ENCODE measurements around the gene EXOSC5.

GRCh38 chr19:41339936-41340335 is 57.2 kb downstream of the EXOSC5 start:
- TF ChIP-seq CTCF (IDR thresholded peaks at IDR 0.05) (no peak), POLR2A (IDR thresholded peaks at IDR 0.05) (no peak), POLR2AphosphoS5 (IDR thresholded peaks at IDR 0.05; ENCODE audit: insufficient read depth in 1 of 2, low read depth in 1 of 2) (no peak)
